Spleen (tissue), 11 donors: Measurements from ENCODE around the gene RIT1. TPM values are rescaled to one million over a fixed set of nuclear protein-coding genes. Genes with fewer than 3 reads are reported as not detected.

ENCODE experiments used
- DNase-seq: peaks from one replicate; pipeline ENCODE4 v3.0.0-alpha.2; 2020
- H3K27ac ChIP-seq, 8 donors: fragments of 200-600 bp; sonication (generic) in 7 of 8; 1 replicate in 4 of 8; 2 replicates in 4 of 8; pipeline versions ENCODE4 v1.5.0 to v1.8.0; 2016 to 2021; ENCODE audit warnings: inconsistent platforms in 4 of 8, mild to moderate bottlenecking in 4 of 8, moderate library complexity in 1 of 8
- H3K27me3 ChIP-seq, 7 donors: fragments of 200-600 bp; sonication (generic) in 6 of 7; replicated peaks in 1 of 7; 1 replicate in 4 of 7; 2 replicates in 3 of 7; pipeline versions ENCODE4 v1.5.0 to v1.8.0; 2016 to 2021; ENCODE audit warnings: inconsistent platforms in 3 of 7, mild to moderate bottlenecking in 1 of 7
- H3K36me3 ChIP-seq, 6 donors: fragments of 200-600 bp; sonication (generic) in 5 of 6; 1 replicate in 4 of 6; 2 replicates in 2 of 6; pipeline versions ENCODE4 v1.5.0 to v1.8.0; 2016 to 2021; ENCODE audit warnings: inconsistent platforms in 2 of 6
- H3K4me1 ChIP-seq, 6 donors: fragments of 200-600 bp; sonication (generic) in 5 of 6; 1 replicate in 3 of 6; 2 replicates in 3 of 6; pipeline versions ENCODE4 v1.5.0 to v1.8.0; 2016 to 2021; ENCODE audit warnings: inconsistent platforms in 3 of 6
- H3K4me3 ChIP-seq, 8 donors: fragments of 200-600 bp; sonication (generic) in 7 of 8; 1 replicate in 4 of 8; 2 replicates in 4 of 8; pipeline versions ENCODE4 v1.5.0 to v1.8.0; 2016 to 2021; ENCODE audit warnings: inconsistent platforms in 4 of 8, mild to moderate bottlenecking in 4 of 8, moderate library complexity in 2 of 8
- H3K9me3 ChIP-seq, 8 donors: fragments of 200-600 bp; sonication (generic) in 7 of 8; 1 replicate in 4 of 8; 2 replicates in 4 of 8; pipeline versions ENCODE4 v1.5.0 to v1.8.0; 2016 to 2021; ENCODE audit warnings: inconsistent platforms in 4 of 8
- POLR2A ChIP-seq, 3 donors: fragments of 450-650 bp; IDR thresholded peaks; one replicate each; pipeline ENCODE4 v1.5.1; 2017; ENCODE audit warnings: antibody characterized with exemption in 3 of 3, mild to moderate bottlenecking in 1 of 3
- POLR2AphosphoS5 ChIP-seq, 3 donors: sonication (generic); formaldehyde crosslinking; IDR thresholded peaks; one replicate each; pipeline ENCODE4 v1.5.1; 2017; ENCODE audit warnings: antibody characterized with exemption in 3 of 3
- WGBS, 5 donors: extraction: QIAGEN DNeasy Blood & Tissue Kit in 3 of 5; methylation state at CpG; one replicate each; pipeline versions ENCODE4 v1.1.5 to v1.1.7; 2013 to 2018; 5-methylcytosine and 5-hydroxymethylcytosine counted together
- intact Hi-C: fragments of 100-400 bp; cut with DNase I; formaldehyde crosslinking; loops from one replicate; pipeline ENCODE4 v1.15.0; 2023; ENCODE audit warnings: low total_unique reads
- polyA plus RNA-seq, 3 donors: library from polyadenylated mRNA; stranded (reverse); fragments of 200-250 nt; gene quantifications; one replicate each; pipeline ENCODE4 v1.2.1, GENCODE V29; 2013
- total RNA-seq, 7 donors: library from RNA; depleted of rRNA in 3 of 7; stranded (reverse); fragments of >200 nt in 3 of 7; fragmentation: NEBNext Ultra II Directional in 4 of 7; extraction: Animal tissue kit (Norgen Biotek cat#: 25700) in 4 of 7; gene quantifications; one replicate each; pipeline versions ENCODE4 v1.1.0 to v1.2.1, GENCODE V29; 2016 to 2021
- TF ChIP-seq, protein P1 (sequence below), 11 experiments: fragments of 200-600 bp in 7 of 11; fragments of 450-650 bp in 4 of 11; sonication (generic) in 4 of 11; IDR thresholded peaks in 8 of 11; conservative IDR thresholded peaks in 3 of 11; 1 replicate in 7 of 11; 2 replicates in 4 of 11; pipeline versions ENCODE4 v1.4.0 to v1.8.0; 2016 to 2021; ENCODE audit warnings: antibody characterized with exemption in 11 of 11, inconsistent platforms in 4 of 11, mild to moderate bottlenecking in 1 of 11
- donor health status: healthy with polysubstance abuse.
- donor health status: DM: no; HTN: no; CAD: no; lungs with moderate emphysema.
- donor health status: DM: no; HTN: no; CAD: no.
- donor health status: Bipolar disorder and iron deficiency.
- donor health status: healthy.
- donor health status: DM: no; HTN: no; CAD: no.
- donor health status: DM: yes; HTN: yes; CAD: no.

RIT1 gene
- total and polyA plus RNA-seq, 10 donors = 9.0 to 66.2 (median 51.0) TPM

DNA sequence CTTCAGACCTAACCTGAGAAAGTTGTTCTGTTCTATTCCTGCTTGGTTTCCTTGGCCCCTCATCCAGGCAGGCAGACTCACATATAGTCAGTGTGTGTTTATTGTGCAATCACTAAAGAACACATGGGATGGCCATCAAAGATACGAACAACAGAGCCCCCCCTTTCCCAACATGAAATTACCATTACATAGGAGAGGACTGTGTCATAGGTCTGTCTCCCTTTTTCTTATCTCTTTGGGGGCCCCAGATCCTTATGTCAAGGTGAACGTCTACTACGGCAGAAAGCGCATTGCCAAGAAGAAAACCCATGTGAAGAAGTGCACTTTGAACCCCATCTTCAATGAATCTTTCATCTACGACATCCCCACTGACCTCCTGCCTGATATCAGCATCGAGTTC, 30.2 kb downstream of the RIT1 start:
- Histone ChIP-seq H3K4me1 (no peaks in the 10 kb centered on the region), H3K27ac (no peak overlapping the region), H3K4me3 (no peak overlapping the region), H3K9me3 (no peaks in the 10 kb centered on the region), H3K36me3 (peaks cover 0 to 29% (median 2%) of the 10 kb centered on the region in 6 donors), H3K27me3 (no peaks in the 10 kb centered on the region)
- no peak for DNase-seq
- intact Hi-C loops = no loop called here
- TF ChIP-seq POLR2A (IDR thresholded peaks at IDR 0.05) (no peak), POLR2AphosphoS5 (IDR thresholded peaks at IDR 0.05) (no peak)
- TF ChIP-seq, protein P1, sequence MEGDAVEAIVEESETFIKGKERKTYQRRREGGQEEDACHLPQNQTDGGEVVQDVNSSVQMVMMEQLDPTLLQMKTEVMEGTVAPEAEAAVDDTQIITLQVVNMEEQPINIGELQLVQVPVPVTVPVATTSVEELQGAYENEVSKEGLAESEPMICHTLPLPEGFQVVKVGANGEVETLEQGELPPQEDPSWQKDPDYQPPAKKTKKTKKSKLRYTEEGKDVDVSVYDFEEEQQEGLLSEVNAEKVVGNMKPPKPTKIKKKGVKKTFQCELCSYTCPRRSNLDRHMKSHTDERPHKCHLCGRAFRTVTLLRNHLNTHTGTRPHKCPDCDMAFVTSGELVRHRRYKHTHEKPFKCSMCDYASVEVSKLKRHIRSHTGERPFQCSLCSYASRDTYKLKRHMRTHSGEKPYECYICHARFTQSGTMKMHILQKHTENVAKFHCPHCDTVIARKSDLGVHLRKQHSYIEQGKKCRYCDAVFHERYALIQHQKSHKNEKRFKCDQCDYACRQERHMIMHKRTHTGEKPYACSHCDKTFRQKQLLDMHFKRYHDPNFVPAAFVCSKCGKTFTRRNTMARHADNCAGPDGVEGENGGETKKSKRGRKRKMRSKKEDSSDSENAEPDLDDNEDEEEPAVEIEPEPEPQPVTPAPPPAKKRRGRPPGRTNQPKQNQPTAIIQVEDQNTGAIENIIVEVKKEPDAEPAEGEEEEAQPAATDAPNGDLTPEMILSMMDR (IDR thresholded peaks at IDR 0.05 in 8 of 11, conservative IDR thresholded peaks at IDR 0.05 in 3 of 11) = no peak
- WGBS, 5 donors = 89 to 94% (median 91%) methylated on average over 6 of the region's 6 CpGs

DNA sequence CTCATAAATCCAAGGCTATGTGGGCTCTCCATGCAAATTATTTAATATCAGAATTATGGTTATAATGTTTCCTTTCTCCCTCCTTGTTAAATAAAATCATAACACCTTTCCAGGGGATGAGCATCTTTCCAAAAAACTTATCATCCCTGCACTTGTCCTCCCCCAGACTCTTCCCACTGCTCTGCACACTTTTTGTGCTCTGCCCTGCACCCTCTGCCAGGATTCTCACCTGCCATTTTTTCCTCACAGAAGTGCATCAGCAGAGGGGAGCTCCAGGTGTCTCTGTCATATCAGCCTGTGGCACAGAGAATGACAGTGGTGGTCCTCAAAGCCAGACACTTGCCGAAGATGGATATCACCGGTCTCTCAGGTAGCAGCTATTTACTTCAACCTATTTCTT, 30.9 kb downstream of the RIT1 start:
- no peak overlapping the region for H3K4me3 ChIP-seq
- TF ChIP-seq, protein P1 (IDR thresholded peaks at IDR 0.05 in 8 of 11, conservative IDR thresholded peaks at IDR 0.05 in 3 of 11) = no peak
- no peak for TF ChIP-seq POLR2AphosphoS5 (IDR thresholded peaks at IDR 0.05)
- no peak for TF ChIP-seq POLR2A (IDR thresholded peaks at IDR 0.05)
- no peaks in the 10 kb centered on the region for H3K4me1 ChIP-seq
- H3K9me3 ChIP-seq = no peaks in the 10 kb centered on the region
- intact Hi-C loops = no loop called here
- H3K36me3 ChIP-seq = peaks cover 0 to 29% (median 2%) of the 10 kb centered on the region in 6 donors
- no peak for DNase-seq
- WGBS, 5 donors = 96 to 100% (median 98%) methylated on average over 2 of the region's 2 CpGs
- H3K27ac ChIP-seq = no peak overlapping the region
- no peaks in the 10 kb centered on the region for H3K27me3 ChIP-seq

DNA sequence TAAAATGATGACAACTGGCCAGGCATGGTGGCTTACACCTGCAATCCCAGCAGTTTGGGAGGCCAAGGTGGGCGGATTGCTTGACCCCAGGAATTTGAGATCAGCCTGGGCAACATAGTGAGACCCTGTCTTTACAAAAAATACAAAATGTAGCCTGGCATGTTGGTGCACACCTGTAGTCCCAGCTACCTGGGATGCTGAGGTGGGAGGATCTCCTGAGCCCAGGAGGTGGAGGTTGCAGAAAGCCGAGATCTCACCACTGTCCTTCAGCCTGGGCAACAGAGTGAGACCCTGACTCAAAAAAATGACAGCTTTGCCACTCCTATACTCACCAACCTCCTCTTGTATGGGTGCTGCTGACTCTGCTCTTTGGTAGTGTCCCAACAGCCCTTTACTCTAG, 33.2 kb downstream of the RIT1 start:
- no peaks in the 10 kb centered on the region for H3K4me1 ChIP-seq
- no peaks in the 10 kb centered on the region for H3K27me3 ChIP-seq
- intact Hi-C loops = no loop called here
- DNase-seq = no peak
- no peak overlapping the region for H3K27ac ChIP-seq
- no peak overlapping the region for H3K4me3 ChIP-seq
- peaks cover 0 to 26% (median 2%) of the 10 kb centered on the region in 6 donors for H3K36me3 ChIP-seq
- H3K9me3 ChIP-seq = no peaks in the 10 kb centered on the region
- TF ChIP-seq, protein P1 (IDR thresholded peaks at IDR 0.05 in 8 of 11, conservative IDR thresholded peaks at IDR 0.05 in 3 of 11) = no peak
- TF ChIP-seq POLR2A (IDR thresholded peaks at IDR 0.05) = no peak
- TF ChIP-seq POLR2AphosphoS5 (IDR thresholded peaks at IDR 0.05) = no peak
- 94 to 100% (median 96%) methylated on average over 2 of the region's 2 CpGs for WGBS, 5 donors

DNA sequence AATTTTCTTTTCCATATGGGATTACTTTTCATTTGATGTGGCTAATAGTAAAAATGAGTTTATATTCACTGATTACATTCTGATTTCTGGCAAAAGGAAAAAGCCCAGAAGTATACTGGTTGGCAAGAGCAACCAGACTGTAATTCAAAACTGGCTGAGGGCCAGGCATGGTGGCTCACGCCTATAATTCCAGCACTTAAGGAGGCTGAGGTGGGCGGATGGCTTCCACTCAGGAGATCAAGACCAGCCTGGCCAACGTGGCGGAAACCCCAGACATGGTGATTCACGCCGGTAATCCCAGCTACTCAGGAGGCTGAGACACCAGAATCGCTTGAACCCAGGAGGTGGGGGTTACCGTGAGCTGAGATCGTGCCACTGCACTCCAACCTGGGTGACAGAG, 37.3 kb downstream of the RIT1 start:
- peaks cover 0 to 13% (median 0%) of the 10 kb centered on the region in 6 donors for H3K4me1 ChIP-seq

More for the DNA sequence above, 37.3 kb downstream of the RIT1 start:
- H3K9me3 ChIP-seq = no peaks in the 10 kb centered on the region
- peaks cover 0 to under 1% (median 0%) of the 10 kb centered on the region in 6 donors for H3K36me3 ChIP-seq
- no peak overlapping the region for H3K4me3 ChIP-seq
- 81 to 90% (median 87%) methylated on average over 9 of the region's 9 CpGs for WGBS, 5 donors
- TF ChIP-seq POLR2AphosphoS5 (IDR thresholded peaks at IDR 0.05) = no peak
- TF ChIP-seq, protein P1 (IDR thresholded peaks at IDR 0.05 in 8 of 11, conservative IDR thresholded peaks at IDR 0.05 in 3 of 11) = no peak
- no peak for TF ChIP-seq POLR2A (IDR thresholded peaks at IDR 0.05)
- no peak for DNase-seq
- no peaks in the 10 kb centered on the region for H3K27me3 ChIP-seq
- no peak overlapping the region for H3K27ac ChIP-seq
- intact Hi-C loops = no loop called here
